ENCODE measurements around the gene SDC1.
"Not testable (repeated sequence)": the region's sequence is repeated elsewhere in the genome, so short reads cannot be mapped to it uniquely, and the experiment has no call there.

SDC1 gene, protein sequence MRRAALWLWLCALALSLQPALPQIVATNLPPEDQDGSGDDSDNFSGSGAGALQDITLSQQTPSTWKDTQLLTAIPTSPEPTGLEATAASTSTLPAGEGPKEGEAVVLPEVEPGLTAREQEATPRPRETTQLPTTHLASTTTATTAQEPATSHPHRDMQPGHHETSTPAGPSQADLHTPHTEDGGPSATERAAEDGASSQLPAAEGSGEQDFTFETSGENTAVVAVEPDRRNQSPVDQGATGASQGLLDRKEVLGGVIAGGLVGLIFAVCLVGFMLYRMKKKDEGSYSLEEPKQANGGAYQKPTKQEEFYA

DNA sequence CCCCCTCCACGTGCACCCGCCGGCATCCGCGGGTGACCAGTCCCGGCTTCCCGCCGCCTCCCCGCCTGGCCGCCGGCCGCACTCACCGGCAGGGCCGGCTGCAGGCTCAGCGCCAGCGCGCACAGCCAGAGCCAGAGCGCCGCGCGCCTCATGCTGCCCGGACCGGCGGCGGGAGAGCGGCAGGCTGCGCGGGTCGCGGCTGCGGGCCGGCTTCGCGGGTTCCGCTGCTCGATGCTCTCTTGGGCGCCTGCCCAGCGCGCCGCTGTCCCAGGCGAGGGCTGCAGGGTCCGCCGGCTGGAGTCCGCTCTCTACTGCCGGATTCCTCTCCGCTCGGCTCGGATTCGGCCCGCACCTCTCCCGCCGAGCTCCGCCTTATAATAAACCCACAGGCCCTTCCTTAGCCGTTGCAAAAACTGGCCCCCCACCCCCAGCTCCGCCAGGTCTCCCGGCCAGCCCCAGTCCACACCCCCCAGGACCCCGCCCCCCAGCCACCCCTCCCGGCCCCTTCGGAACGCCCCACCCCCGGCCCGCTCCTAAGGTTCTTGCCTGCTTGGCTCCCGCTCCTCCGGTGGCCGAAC is at the start of gene SDC1:
TSS of gene SDC1 (minus strand) at position 415 of the 578 bp plus-strand sequence. CDS start at position 152, 263 bp downstream.
- intact Hi-C loops (cut with DNase I), result loop anchor here (5.0 kb wide), 1 partner anchor 88 kb away; no protein-coding TSS in a partner anchor
- DNase-seq, result peak in 6 of 10 donors; percentile 16 to 85 (median 57)

DNA sequence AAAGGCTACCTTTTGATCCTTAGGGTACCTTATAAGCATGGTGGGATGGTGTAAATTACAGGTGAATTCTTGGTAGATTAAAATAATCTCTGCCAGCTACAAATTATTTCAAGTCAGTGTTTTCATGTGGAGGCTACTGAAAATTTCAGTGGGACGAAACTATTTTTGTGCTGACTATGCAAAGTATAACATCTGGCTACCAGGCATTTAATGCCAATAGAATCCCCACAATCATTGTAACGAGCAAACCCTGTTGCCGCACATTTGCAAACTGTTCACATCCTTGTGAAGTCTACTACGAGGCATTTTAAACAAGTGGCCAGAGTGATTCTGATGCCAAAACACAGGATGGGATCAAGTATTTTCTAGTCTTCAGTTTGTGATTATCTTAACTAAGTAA is 48.1 kb upstream of the SDC1 start:
- DNase-seq, result no peak
- intact Hi-C loops (cut with DNase I), result no loop called here

DNA sequence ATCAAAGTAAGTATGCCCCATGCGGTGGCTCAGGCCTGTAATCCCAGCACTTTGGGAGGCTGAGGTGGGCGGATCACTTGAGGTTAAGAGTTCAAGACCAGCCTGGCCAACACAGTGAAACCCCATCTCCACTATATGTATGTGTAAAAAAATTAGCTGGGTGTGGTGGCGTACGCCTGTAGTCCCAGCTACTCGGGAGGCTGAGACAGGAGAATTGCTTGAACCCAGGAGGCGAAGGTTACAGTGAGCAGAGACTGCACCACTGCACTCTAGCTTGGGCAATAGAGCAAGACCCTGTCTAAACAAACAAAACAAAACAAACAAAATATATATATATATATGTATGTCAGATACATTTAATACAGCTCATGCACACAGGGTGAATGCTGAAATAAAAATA is 43.4 kb upstream of the SDC1 start:
- DNase-seq; intact Hi-C loops (cut with DNase I): not testable (repeated sequence)

DNA sequence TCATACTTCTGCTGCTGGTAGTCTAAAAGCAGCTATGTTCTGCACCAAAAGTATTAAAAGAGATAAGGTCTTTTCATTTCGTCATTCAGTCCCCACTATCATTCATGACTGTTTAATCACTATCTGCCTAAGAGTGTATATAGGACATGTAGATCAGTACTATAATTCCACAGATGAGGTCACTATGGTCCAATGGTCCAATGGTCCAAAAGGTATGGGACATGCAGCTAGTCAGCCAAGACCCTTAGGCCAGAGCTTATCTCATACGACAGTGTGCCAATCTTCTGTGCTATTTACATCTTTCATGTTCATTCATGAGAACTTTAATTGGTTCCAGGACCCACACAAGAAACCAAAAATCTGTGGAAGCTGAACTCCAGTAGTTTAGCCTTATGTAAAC is 42.6 kb upstream of the SDC1 start:
- intact Hi-C loops (cut with DNase I), result no loop called here
- no peak for DNase-seq

DNA sequence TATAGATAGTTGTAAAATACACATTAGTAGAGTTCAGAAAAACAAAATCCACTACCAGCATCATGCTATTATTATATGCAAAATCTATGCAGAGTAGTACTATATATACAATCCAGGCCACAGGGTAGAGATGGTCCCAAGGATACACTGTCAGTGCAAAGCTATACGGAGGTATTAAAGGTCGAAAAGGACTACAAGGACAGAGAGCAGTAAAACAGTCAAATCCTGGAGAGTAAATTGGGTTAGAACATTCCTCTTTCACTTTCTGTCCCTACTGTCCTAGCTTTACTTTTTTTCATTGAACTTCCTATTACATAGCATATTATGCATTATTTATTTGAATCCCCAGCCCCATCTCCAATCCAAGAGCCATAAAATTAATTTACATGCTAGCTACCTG is 39.7 kb upstream of the SDC1 start:
- intact Hi-C loops (cut with DNase I), result no loop called here

DNA sequence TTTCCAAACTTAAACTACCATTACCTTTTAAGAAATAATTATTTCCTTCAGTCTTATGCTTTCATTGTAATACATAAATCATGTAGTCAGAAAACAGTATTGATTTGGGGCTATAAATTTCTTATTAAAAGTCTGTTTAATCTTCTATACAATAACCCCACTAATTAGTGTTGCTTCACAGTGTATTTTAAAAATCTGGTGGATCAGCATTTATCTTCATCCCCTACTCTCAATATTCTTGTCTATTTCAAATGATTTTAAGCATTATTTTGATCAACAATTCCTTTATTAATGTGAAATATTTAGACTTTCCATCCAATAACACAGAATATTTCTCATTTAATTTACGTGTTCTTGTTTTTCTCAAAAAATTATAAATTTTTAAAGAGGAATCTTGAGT is 32.5 kb upstream of the SDC1 start:
- DNase-seq, result no peak
- intact Hi-C loops (cut with DNase I), result no loop called here

More for the DNA sequence above, 39.7 kb upstream of the SDC1 start:
- DNase-seq, result no peak

DNA sequence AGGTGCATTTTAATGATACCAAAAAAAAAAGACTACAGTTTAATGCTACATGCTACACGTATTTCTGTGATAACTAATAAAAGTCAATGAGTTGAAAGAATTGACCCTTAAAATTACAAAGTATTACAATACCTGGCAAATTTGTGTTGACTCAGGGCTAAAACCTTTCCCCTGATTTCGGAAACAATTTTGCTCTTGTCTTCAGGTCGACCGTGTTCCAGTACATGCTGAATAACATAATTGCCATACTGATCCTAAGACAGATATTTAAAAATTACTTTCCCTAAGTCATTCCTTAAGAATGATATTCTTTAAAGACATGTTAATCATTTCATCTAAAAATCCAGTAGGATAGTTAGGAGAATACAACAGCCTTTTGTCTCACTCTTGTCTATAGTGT is 29.8 kb upstream of the SDC1 start:
- no peak for DNase-seq
- intact Hi-C loops (cut with DNase I), result no loop called here

DNA sequence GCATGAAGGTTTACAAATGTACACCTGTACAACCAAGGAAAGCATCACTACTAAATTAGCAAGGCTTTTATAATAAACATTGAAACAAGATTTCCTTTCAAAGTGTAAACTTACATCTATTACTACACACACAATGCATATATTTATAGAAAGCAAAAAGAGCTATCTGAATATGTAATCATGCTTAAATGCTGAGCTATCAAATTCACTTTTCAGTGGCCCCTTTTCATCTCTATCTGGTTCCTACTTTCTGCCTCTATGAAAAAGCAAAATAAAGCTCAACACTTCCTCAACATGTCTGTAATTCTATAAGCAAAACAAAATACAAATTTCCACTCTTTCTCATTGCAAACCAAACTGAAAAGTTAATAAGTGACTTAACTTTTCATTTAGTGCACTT is 25.5 kb upstream of the SDC1 start:
- intact Hi-C loops (cut with DNase I), result no loop called here
- DNase-seq, result no peak

DNA sequence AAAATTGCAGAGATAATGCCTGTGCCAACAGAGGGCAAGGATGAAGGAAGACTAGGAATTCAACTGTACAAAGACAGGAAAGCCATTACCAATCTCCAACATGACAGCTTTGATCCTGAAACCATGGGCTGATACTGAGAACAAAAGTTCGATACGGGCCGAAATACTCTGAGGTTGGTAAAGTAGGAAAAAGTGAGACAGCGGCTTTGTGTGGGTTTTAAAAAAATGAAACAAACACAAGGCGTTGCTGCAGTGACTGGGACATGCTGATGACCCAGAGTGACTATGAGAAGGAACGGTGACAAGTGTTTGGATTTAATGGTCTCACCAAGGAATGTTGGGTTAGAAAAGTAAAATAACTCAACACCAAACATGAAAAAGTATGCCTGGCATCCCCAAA is 24.2 kb upstream of the SDC1 start:
- intact Hi-C loops (cut with DNase I), result no loop called here
- no peak for DNase-seq

DNA sequence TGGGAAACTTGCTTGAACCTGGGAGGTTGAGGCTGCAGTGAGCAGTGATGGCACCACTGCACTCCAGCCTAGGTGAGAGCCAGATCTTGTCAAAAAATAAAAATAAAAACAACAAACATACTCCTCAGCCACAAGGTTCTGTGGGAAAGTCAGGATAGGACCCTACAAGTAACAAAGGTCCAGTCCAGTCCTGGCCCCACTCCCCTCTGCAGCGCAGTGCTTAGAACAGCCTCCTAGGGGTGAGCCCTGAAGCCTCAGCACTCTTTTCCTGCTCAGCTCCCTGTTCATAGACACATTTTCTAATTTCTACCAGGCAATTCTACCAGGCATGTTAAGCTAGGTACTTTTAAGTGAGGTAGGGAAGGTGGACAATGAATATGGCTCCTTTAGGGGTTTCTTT is 22.2 kb upstream of the SDC1 start:
- intact Hi-C loops (cut with DNase I), result no loop called here
- peak in 1 of 10 donors; percentile 57 for DNase-seq

DNA sequence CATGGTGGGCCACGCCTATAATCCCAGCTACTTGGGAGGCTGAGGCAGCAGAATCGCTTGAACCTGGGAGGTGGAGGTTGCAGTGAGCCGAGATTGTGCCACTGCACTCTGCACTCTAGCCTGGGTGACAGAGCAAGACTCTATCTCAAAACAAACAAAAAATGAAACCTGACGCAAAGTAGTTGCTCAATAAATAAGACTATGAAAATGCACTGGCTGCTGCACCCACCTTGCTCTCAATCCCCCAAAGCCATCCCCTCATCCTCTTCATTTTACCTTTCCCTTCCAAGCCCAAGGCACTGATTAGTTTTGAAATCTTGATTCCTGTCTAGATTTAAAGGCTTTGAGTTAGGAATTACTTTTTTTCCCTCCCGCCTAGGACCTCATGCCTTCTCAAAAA is 18.7 kb upstream of the SDC1 start:
- intact Hi-C loops (cut with DNase I); DNase-seq: not testable (repeated sequence)

DNA sequence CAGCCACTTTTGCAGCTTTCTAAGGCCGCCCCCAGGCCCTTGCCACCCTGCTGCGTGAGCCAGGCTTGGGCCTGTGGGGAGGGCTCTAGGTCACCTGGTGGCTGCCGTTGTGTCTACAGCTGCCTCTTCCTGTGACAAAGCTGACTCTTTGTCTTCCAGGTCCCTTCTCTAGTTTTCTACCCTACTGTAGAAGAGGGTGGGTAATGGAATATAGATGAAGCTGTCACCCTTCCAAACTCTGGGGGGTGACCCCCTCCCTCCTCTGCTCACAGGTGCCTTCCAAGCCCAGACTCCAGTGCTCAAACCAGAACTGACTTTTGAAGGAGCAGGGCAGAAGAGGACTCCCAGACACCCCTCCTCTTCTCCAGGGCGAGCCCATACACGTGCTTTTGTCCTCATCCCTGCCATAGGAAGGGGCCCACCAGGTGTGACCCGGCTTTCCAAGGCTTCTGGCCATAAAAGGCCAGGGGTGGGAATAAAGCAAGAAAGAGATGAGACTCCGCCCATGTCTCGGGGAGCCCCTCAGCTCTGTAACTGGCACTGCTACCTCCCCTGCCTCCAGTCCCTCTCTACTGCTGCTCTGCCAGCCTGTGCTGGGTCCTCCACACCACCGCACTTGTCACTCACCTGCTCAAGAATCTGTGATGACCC is 17.9 kb upstream of the SDC1 start:
- DNase-seq, result peak in 1 of 10 donors; percentile 52
- intact Hi-C loops (cut with DNase I), result no loop called here

DNA sequence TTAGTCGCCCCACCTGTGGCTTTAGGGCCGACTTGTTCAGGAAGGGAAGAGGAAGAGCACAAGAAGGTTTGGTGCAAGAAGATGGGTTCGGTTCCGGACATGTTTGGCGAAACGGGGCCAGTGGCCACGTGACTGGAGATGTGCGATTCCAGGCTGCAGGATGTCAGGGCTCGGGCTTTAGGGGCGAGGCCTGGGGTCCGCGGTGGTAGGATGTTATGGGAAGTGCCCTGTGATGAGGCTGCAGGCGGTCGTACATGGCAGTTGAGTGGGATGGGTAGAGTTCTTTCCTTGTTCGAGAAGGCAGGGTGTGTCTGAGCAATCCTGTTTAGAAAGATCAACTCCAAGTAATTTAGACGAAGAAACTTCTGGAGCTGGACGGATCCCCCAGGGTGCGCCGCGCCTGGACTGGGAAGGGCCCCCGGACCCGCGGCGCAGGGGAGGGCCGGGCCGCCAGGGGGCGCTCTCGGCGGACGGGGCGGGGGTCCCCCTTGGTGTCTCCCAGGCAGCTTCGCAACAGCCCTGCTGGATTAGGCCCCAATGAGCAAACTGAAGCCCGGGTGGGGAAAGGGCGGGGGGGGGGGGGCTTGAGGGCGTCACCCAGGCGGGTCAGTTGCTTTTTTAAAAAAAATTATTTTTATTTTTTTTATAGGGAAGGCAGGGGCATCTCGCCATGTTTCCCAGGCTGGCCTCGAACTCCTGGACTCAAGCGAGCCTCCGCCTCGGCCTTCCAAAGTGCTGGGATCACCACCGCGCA is 17.2 kb upstream of the SDC1 start:
- peak in 1 of 10 donors; percentile 73 for DNase-seq
- intact Hi-C loops (cut with DNase I), result no loop called here

DNA sequence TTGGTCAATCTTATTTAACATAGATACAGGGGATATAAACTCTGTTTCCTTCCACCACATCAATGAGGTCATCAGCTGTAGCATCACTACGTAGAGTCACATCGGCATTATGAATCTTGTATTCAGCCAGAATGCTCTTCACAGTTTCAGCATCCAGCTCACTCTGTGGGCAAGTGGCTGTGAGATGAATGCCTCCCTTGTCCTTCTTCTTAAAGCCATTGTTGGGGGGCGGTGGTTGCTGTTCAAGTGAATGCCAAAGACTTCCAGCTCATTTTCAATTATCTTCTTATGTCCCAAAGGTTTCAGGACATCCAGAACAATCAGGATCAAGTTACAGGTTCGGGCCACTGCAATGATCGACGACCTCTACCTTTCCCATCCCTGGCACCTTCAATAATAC is 15.4 kb upstream of the SDC1 start:
- intact Hi-C loops (cut with DNase I), result not testable (repeated sequence)

DNA sequence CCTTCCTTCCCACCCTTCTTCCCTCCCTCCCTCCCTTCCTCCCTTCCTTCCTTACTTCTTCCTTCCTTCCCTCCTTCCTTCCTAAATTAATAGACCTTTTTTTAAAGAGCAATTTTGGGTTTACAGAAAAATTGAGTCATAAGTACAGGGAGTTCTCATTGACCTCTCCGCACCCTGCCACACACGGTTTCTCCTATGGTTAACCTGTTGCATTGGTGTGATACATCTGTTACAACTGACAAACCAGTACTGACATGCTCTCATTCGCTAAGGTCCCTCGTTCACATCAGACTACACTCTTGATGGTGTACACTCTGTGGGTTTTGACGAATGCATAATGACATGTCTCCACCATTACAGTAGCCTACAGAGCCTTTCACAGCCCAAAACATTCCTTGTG is 11.6 kb upstream of the SDC1 start:
- intact Hi-C loops (cut with DNase I), result no loop called here
- no peak for DNase-seq

More for the DNA sequence above, 15.4 kb upstream of the SDC1 start:
- peak in 1 of 10 donors; percentile 44 for DNase-seq

DNA sequence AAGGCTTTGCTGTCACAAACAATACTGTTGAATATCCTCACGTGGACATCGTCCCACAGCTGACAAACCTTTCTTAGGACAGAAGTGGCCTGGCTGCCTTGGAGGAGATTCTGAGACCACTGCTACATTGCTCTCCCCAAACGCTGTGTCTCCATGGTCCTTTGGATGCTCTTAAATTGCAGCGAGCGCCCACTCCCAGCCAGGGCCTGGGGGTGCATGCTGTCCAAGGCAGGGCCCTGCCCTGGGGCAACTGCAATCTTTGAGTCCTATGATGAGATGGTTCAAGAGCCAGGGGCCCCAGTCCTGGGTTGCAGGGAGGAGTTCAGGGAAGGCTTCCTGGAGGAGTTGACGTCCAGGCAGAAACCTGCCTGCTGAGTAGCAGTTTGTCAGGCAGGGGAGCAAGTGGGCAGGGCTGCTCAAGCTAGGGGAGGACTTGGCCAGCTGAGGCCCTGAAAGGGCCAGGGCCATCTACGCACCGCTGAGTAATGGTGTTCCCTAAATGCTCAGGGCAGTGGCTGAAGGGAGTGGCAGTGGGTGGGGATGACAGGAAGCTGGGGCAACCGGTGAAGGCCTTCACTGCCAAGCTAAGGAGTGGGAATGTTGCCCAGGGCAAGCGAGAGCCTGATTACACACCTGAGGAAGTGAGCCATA is 10.8 kb upstream of the SDC1 start:
- intact Hi-C loops (cut with DNase I), result no loop called here
- peak in 1 of 10 donors; percentile 50 for DNase-seq

DNA sequence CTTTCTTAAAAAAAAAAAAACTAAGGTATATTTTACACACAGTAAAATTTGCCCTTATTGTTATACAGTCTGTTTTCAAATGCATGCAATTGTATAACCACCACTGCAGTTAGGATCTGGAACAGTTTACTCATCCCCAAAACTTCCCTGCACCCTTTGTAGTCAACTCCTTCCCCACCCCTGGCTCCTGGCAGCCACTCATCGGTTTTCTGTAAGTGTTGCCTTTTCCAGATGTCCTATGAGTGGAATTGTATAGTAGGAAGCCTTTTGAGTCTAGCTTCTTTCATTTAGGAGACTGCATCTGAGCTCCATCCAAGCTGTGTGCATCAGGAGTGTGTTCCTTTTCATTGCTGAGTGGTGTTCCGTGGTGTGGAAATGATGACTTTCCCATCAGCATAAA is 9.7 kb upstream of the SDC1 start:
- DNase-seq; intact Hi-C loops (cut with DNase I): not testable (repeated sequence)

DNA sequence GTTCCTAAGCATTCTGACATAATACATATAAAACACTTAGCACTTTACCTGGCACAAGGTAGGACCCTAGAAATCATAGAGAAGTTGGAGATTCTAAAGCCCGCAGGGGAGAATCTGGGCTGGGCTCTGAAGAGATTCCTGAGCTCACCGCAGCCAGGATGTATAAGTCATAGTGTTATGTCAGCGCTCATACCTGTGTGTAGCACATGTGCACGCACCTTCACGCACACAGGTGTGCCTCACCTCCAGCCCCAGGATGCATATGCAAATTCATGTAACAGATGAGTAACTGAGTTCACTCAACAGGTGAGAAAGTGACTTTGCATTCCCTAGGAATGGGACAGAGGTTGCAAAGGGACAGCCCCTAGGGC is 7.9 kb upstream of the SDC1 start:
- DNase-seq, result no peak
- intact Hi-C loops (cut with DNase I), result no loop called here

DNA sequence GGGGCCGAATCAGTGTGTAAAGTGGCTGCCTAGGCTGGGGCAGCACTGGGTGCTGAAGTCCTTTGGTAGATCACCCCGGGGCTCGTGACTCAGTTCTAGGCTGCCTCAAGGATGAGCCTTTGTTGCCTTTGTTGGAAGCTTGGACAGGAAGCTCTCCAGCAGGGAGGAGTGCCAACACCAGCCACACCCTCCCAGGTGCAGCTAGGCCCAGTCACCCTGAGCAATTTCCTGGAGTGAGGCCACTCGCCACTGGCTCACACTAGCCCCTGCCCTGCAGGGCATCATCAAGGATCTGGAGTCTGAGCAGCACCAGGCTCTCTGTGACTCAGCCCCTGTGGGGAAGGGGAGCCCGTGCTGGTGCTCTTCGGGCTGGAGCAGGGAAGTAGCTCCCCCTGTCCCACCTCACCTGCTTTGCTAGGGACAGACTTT is 6.7 kb upstream of the SDC1 start:
- intact Hi-C loops (cut with DNase I), result no loop called here
- DNase-seq, result peak in 1 of 10 donors; percentile 67

DNA sequence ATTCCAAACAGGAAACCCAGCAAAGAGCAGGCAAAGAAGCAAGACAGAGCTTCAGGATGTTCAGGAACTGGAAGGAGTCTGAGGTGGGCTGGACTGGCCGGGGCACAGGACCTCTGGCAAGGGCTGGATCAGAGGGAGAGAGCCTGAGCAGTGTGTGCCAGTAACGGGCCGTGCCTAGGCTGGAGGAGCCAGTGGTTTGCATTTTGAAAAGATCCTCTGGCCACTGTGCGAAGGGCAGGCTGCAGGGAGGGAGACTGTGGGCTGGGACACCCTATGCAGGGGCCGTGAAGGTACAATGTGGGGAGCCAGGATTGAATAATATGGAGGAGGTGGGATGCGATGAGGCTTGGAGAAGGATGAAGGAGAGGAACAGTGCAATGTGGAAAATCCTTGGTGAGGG is 6.2 kb upstream of the SDC1 start:
- intact Hi-C loops (cut with DNase I), result no loop called here
- DNase-seq, result peak in 2 of 10 donors; percentile 35 to 45

DNA sequence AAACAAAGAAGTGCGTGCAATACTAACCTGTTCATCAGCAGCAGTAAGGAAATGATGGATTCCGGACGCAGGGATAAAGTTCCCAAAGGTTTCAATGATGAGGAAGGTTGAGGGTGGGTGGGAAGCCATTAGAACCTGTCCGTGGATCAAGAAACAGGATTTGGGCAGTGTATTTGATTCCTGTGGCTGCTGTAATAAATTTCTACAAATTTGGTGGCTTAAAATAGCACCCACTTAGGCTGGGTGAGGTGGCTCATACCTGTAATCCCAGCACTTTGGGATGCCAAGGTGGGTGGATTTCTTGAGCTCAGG is 5.1 kb upstream of the SDC1 start:
- intact Hi-C loops (cut with DNase I), result no loop called here
- no peak for DNase-seq

All from posterior cingulate gyrus (tissue), 11 donors.